GM19463 (cell line): Measurements from ENCODE around the gene RBP3.

Experiments used
- ATAC-seq: cut with Tn5 transposase; IDR thresholded peaks from one replicate; pipeline ENCODE4 v1.9.1; 2021; ENCODE audit warnings: mild to moderate bottlenecking, moderate library complexity; ENCODE audit not compliant: unreplicated experiment

RBP3 gene

DNA sequence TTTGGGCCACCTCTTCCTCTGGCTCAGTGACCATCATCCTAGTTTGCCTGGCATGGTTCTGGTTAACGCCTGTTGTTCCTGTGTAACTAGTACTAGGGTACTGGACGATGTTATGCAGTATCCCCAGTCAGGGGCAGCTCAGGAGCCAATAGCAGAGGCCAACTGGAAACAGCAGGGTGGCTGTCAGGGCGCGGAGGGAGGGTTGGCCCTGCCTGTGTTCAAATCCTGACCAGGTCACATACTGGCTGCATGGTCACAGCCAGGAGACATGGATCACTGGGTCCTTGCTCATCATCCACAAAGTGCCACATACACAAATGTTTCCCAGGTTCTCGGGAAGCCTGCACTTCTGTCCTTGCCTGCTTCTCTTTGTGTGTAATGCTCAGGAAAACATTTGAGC, 12.3 kb upstream of the RBP3 start:
- no peak for ATAC-seq

DNA sequence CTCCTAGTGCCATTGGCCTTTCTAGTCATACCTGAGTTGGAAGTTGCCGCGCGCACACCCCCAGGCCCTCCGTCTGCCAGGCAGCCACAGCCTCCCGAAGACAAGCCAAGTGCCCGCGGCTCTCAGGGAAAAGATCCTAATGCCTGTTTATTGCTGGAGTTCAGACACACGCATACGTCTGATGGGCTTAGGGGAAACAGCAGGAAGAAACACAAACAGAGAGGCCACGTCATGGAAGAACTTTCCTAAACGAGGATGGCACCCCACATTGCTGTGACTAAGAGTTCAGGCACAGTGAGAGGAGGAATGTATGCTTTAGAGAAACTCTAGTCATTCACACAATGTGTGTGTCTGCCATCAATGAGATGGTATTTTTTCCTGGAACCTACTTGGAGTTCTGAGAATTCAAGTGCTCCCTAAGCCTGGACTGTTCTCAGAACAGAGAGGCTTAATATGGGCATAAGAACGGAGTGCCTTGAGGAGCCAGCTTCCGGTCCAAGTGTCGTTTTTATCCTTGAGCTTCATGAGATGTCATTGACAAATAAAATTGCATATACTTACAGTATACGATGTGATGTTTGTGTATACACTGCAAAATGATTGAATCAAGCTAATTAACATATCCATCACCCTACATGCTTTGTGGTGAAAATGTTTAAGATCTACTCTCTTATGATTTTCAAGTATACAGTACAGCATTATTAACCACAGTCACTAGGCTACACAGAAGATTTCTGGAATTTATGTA, 11.6 kb upstream of the RBP3 start:
- no peak for ATAC-seq

DNA sequence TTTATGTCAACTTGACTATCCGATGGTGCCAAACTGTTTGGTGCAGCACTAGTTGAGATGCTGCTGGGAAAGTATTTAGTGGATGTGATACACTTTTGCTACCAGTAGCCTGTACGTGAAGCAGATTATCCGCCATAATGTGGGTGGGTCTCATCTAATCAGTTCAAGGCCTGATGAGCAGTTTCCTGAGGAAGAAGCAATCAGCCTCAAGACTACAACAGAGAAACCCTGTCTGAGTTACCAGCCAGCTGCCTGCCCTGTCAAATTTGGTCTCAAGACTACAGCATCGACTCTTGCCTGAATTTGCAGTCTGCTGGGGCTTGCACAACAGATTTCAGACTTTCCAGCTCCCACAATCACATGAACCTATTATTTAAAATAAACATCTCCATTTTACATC, 10.9 kb upstream of the RBP3 start:
- no peak for ATAC-seq

DNA sequence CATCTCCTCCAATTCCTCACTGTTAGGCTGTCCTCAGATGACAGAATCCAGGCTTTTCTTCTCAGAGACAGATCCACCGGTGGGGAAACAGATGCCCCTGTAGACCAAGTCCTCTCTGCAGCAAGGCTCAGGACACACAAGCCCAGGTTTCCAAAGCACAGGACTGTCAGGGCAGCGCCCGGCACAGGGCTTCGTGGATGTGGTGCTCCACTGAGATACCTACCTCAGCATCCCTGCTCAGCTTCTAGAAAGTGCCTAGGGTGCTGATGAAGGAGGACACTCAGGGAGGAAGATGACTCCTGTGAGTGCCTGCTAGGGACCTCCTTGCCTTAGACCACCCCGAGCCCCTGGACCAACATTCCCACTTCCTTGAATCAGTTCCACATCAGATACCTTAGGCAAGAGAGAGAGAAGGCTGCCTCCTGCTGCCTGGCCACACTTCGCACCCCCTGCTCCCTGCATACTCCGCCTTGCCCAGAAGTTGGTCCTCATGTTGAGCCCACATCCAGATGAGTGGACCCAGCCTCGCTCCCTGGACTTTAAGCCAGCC, 8.9 kb upstream of the RBP3 start:
- no peak for ATAC-seq

DNA sequence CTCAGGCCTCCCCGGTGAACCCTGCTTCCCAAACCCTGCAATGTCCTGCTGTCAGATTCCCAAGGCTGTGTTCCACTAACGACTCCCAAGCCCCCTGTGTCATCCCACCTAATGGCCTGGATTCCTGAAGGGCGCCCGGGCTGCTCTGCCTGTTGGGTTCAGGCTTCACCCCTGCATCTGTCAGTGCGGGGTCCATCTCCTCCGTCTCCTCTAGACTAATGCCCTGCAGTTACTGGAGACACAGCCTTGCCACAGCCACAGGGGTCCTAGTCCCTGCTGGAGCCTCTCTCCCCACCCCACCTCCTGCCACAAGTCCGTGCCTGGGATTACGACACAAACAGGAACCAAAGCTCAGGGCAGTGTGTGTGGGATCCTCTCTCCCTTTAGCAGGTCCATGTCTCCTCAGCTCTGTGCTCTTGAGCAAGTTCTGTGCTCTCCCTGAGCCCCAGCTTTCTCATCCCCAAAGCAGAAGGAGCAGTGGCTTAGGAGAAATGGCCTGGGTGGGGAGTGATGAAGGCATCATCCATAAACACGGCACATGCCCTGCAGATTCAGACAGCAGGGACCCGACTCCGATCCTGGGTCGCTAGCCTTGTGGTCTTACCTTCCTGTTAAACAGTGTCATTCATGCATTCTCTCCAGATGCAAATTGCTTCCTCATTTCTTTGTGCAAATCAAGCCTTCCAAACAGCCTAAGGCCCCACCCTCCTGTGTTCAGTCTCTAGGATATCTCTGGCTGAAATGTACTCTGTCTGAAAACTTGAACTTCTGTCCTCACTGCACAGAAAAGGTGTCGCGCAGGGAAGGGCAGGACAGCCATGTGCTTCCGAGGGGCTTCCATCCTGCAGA, 8.2 kb upstream of the RBP3 start:
- no peak for ATAC-seq

DNA sequence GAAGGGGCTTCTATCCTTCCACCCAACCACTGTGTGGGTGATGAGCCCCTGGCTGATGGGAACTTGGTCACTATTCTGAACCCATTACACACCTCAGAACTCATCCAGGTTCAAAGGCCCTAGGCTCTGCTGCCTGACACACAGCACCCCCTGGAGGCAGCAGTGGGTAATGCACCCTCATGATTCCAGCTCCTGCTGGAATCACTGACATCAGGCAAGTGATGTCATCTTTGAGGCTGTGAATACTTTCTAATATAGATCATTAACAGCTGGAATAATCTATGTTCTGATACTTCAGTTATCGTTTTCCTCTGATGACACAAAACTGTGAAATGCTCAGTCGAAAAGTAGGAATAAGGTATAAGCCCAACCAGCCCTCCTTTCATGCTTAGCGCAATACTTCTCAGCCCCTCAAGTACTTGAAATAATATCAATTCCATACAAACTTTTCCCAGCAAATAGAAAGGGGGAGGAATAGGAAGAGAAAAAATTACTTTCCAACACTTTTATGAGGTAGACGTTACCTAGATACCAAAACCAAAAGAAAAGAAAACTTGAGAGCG, 7.5 kb upstream of the RBP3 start:
- peak; percentile 50 for ATAC-seq

DNA sequence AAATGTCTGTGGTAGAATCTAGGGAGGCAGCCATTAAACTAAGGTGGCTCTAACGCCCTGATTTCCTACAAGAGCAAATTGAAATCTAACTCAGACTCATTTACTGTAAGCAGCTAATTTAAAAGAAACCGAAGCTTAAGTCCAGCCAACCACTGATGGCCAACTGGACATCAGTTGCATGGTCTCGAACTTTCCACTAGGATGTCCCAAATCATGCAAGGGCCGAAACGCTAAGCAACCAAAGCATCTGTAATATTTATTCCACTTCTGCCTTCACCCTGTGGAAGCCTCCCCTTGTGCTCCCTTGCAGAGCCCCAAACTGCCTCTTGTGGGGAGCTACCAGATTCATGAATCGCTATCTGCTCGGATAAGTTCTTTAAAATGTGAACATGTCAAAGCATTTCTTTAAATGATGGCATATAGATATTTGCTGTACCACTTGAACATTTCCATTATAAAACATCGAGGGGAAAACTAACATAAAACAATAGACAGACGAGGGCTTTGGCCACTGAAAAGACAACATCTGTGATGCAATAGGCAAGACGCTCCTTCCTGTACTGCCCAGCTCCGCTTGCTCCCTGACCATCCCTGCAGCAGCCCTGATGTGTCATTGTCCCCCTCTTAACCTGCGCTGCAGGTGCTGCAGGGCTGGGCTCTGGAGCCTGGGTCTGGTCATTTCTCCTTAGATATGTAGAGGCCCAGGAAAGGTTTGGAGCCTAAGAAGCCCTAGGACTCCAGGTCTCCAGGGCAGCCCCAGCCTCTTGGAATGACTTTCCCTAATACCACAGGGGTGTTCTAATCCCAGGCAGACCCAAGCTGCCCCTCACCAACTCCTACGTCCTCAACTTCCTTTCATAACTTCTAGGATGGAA, 2.9 kb upstream of the RBP3 start:
- no peak for ATAC-seq

DNA sequence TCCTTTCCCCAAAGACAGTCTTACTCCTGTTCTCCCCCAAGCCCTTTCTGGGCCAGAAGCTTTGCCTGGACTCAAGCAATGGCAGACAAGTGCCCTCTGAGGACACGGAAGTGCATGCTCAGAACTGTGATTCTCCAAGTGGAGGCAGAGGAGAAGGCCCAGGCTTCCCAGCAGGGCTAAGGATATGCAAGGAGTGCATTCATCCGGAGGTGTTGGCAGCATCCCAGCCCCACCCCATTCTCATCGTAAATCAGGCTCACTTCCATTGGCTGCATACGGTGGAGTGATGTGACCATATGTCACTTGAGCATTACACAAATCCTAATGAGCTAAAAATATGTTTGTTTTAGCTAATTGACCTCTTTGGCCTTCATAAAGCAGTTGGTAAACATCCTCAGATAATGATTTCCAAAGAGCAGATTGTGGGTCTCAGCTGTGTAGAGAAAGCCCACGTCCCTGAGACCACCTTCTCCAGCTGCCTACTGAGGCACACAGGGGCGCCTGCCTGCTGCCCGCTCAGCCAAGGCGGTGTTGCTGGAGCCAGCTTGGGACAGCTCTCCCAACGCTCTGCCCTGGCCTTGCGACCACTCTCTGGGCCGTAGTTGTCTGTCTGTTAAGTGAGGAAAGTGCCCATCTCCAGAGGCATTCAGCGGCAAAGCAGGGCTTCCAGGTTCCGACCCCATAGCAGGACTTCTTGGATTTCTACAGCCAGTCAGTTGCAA, 1.4 kb upstream of the RBP3 start:
- ATAC-seq, result no peak

DNA sequence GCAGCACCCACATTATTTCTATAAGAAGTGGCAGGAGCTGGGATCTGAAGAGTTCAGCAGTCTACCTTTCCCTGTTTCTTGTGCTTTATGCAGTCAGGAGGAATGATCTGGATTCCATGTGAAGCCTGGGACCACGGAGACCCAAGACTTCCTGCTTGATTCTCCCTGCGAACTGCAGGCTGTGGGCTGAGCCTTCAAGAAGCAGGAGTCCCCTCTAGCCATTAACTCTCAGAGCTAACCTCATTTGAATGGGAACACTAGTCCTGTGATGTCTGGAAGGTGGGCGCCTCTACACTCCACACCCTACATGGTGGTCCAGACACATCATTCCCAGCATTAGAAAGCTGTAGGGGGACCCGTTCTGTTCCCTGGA, 874 bp upstream of the RBP3 start:
- no peak for ATAC-seq

DNA sequence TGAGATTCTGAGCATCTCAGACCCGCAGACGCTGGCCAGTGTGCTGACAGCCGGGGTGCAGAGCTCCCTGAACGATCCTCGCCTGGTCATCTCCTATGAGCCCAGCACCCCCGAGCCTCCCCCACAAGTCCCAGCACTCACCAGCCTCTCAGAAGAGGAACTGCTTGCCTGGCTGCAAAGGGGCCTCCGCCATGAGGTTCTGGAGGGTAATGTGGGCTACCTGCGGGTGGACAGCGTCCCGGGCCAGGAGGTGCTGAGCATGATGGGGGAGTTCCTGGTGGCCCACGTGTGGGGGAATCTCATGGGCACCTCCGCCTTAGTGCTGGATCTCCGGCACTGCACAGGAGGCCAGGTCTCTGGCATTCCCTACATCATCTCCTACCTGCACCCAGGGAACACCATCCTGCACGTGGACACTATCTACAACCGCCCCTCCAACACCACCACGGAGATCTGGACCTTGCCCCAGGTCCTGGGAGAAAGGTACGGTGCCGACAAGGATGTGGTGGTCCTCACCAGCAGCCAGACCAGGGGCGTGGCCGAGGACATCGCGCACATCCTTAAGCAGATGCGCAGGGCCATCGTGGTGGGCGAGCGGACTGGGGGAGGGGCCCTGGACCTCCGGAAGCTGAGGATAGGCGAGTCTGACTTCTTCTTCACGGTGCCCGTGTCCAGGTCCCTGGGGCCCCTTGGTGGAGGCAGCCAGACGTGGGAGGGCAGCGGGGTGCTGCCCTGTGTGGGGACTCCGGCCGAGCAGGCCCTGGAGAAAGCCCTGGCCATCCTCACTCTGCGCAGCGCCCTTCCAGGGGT, 703 bp downstream of the RBP3 start:
- ATAC-seq, result no peak

DNA sequence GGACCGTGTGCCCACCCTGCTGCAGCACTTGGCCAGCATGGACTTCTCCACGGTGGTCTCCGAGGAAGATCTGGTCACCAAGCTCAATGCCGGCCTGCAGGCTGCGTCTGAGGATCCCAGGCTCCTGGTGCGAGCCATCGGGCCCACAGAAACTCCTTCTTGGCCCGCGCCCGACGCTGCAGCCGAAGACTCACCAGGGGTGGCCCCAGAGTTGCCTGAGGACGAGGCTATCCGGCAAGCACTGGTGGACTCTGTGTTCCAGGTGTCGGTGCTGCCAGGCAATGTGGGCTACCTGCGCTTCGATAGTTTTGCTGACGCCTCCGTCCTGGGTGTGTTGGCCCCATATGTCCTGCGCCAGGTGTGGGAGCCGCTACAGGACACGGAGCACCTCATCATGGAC, 1.4 kb downstream of the RBP3 start:
- ATAC-seq, result no peak

DNA sequence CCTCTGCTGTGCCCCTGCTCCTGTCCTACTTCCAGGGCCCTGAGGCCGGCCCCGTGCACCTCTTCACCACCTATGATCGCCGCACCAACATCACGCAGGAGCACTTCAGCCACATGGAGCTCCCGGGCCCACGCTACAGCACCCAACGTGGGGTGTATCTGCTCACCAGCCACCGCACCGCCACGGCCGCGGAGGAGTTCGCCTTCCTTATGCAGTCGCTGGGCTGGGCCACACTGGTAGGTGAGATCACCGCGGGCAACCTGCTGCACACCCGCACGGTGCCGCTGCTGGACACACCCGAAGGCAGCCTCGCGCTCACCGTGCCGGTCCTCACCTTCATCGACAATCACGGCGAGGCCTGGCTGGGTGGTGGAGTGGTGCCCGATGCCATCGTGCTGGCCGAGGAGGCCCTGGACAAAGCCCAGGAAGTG, 1.8 kb downstream of the RBP3 start:
- no peak for ATAC-seq

DNA sequence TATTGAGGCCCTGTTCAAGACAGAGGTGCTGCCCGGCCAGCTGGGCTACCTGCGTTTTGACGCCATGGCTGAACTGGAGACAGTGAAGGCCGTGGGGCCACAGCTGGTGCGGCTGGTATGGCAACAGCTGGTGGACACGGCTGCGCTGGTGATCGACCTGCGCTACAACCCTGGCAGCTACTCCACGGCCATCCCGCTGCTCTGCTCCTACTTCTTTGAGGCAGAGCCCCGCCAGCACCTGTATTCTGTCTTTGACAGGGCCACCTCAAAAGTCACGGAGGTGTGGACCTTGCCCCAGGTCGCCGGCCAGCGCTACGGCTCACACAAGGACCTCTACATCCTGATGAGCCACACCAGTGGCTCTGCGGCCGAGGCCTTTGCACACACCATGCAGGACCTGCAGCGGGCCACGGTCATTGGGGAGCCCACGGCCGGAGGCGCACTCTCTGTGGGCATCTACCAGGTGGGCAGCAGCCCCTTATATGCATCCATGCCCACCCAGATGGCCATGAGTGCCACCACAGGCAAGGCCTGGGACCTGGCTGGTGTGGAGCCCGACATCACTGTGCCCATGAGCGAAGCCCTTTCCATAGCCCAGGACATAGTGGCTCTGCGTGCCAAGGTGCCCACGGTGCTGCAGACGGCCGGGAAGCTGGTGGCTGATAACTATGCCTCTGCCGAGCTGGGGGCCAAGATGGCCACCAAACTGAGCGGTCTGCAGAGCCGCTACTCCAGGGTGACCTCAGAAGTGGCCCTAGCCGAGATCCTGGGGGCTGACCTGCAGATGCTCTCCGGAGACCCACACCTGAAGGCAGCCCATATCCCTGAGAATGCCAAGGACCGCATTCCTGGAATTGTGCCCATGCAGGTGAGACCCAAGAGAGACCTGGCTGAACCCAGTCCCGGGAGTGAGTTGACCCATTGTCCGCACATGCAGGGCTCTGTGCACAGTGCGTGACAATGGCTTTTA, 2.8 kb downstream of the RBP3 start:
- ATAC-seq, result no peak

DNA sequence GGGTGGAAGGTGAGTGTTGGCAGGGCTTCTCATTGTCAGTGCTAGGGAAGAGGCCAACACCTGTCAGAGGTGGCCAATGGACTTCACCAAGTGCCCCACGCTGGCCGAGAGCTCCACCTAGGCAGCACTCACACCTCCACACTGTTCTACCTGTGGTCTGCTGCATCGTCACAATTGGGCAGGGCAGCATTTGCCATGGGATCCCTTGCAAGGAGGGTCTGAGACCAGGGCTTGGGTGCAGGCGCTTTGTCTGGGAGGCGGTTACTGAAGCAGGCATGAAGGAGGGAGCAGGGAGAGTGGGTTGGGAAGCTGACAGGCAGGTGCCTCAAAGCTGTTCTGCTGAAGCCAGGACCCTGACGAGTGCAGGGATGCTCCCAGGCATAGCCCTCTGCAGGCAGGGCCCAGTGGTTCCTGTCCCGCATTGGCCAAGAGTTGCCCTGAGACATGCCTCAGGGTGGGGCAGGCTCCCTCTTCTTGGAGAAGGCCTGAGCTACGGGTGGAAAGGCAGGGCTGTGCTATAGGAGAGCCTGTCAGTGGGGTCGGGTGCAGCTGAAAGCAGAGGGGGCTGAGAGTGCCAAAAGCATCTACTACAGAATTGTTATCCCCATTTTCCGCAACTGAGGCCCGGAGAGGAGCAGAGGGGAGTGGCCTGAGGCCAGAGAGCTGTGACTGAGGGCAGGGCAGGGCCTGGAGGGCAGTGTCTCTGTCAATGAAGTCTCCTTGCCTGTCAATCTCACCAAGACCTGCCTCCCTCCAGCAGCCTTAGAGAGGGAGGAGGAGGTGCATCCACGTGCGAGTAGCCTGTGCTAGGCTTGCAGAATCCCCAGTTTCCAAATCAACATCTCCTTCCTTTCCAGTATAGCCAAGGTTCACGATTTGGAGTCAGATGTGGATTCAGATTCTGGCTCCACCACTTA, 4.0 kb downstream of the RBP3 start:
- no peak for ATAC-seq

DNA sequence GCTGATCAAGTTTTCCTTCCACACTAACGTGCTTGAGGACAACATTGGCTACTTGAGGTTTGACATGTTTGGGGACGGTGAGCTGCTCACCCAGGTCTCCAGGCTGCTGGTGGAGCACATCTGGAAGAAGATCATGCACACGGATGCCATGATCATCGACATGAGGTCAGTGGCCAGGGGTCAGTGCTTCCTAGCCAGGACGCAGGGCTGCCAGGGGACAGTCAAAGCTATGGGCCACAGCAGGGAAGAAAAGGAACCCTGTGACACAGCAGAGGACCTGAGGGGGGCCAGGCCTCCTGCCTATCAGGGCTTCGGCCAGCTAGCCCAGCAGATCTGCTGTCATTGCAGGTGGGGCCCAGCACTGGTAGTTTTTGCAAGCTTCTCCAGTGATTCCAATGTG, 5.2 kb downstream of the RBP3 start:
- no peak for ATAC-seq

DNA sequence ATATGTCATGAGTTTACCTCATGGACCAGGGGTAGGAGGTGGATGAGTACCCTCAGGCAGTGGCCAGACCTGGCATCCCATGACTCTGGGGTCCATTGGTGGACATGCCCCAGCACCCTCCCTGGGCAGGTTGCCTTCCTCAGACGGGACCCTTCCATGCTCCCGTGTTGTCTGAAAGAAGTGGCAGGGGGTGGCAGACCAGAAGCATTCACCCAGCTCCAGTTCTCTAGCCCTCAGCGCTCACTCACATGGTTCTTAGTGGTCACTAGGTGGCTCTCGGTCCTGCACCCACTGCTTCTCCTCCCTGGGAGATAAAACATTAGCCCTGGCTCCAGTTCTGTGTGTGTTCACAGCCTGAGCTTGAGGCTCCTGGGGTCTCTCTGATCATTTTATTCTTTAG, 6.0 kb downstream of the RBP3 start:
- no peak for ATAC-seq

DNA sequence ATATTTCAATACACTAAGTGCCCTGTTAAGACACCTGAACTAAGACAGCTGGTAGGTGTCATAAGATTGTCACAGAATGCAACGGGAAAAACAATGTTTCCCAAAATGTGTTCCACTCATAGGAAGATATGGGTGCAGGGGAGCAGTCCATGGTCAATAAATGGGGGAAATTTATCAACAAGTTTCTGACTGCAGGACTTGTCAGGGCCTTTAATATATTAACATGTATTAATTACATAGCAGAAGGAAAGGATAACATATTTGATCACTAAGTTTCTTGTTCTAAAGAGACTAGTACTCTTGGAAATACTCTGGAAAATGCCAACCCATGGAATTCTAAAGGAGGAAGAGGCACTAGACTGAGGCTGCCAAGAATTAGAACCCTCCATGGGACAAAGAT, 6.7 kb downstream of the RBP3 start:
- ATAC-seq, result no peak
